ENCODE results near the gene P3R3URF. TPM values are rescaled to one million over a fixed set of nuclear protein-coding genes. Genes with fewer than 3 reads are reported as not detected.
A peak's percentile ranks its signal among the peaks of the same experiment; 100 is the strongest.

Gene P3R3URF
- total and polyA plus RNA-seq, 9 of the 15 experiments (the other 6 are each of a cell fraction or from before 2014, with no cell fraction given), result not detected

DNA sequence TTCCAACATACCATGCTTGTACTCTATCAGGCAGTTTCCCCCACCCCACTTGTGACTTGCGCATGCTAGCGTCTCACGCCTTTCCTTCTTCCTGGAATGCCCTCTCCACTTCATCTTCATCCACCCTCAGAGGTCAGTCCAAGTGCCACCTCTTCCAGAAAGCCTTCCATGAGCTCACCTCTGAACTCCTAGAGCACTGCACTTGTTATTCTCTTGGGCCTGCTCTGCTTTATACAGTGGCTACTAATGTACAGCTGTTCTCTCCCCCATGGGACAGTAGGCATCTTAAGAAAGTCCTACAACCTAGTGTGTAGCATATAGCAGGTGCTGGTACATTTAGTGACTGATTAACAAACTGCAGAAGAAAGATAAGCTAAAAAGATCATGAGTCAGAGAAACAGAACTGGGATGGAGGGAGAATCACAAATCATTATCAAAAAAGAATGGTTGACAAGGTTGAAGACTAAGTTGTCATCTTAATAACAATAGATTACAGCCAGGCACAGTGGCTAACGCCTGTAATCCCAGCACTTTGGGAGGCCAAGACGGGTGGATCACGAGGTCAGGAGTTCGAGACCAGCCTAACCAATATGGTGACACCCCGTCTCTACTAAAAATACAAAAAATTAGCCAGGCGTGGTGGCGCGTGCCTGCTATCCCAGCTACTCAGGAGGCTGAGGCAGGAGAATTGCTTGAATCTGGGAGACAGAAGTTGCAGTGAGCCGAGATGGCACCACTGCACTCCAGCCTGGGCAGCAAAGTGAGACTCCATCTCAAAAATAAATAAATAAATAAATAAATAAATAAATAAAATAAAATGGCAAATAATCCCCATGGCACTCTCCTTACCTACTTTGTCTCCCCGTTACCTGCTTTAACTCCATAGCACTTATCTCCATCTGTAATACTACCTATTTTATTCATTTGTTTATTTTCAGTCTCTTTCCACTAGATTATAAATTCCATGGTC is 17.7 kb downstream of the P3R3URF start:
- no peaks in the 10 kb centered on the region for H4K20me1 ChIP-seq (replicated peaks; ENCODE audit: control insufficient read depth, insufficient read depth, low read length)
- intact Hi-C loops (cut with micrococcal nuclease), result loop anchor here (1.0 kb wide), 1 partner anchor 25 kb away; no protein-coding TSS in a partner anchor
- TF ChIP-seq, protein P1, sequence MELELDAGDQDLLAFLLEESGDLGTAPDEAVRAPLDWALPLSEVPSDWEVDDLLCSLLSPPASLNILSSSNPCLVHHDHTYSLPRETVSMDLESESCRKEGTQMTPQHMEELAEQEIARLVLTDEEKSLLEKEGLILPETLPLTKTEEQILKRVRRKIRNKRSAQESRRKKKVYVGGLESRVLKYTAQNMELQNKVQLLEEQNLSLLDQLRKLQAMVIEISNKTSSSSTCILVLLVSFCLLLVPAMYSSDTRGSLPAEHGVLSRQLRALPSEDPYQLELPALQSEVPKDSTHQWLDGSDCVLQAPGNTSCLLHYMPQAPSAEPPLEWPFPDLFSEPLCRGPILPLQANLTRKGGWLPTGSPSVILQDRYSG (tag; conservative IDR thresholded peaks at IDR 0.05; ENCODE audit: low read depth), result no peak
- TF ChIP-seq RBM22 (IDR thresholded peaks at IDR 0.05; ENCODE audit: low read depth, low read length, poor library complexity, severe bottlenecking) (no peak), ZNF143 (CRISPR knock-in tag; IDR thresholded peaks at IDR 0.05) (no peak), MXI1 (IDR thresholded peaks at IDR 0.05; ENCODE audit: low read depth, low read length) (peak; percentile 66; the same call in 1 of the 2 replicates), SMARCA5 (IDR thresholded peaks at IDR 0.05) (peak; percentile 98), SREBF1 (IDR thresholded peaks at IDR 0.05; ENCODE audit: borderline replicate concordance, low read depth, low read length) (no peak), ZNF277 (CRISPR knock-in tag; IDR thresholded peaks at IDR 0.05; ENCODE audit: borderline replicate concordance) (no peak), THRB (CRISPR knock-in tag; conservative IDR thresholded peaks at IDR 0.05) (no peak), ZNF3 (CRISPR knock-in tag; IDR thresholded peaks at IDR 0.05) (no peak), TCF7 (IDR thresholded peaks at IDR 0.05; ENCODE audit: borderline replicate concordance) (peak; percentile 41; the same call in 1 of the 2 replicates), POLR3G (IDR thresholded peaks at IDR 0.05; ENCODE audit: extremely low read depth, insufficient read length, insufficient replicate concordance) (no peak), XRCC3 (IDR thresholded peaks at IDR 0.05) (no peak), CCNT2 (IDR thresholded peaks at IDR 0.05; ENCODE audit: borderline replicate concordance, extremely low read depth, insufficient read length, low read depth, low read length) (peak; percentile 87), DMBX1 (CRISPR knock-in tag; IDR thresholded peaks at IDR 0.05; ENCODE audit: borderline replicate concordance) (peak; percentile 93), POLR3A (IDR thresholded peaks at IDR 0.05; ENCODE audit: borderline replicate concordance, extremely low read depth, insufficient read depth, insufficient read length) (peak; percentile 67), ZFX (CRISPR knock-in tag; IDR thresholded peaks at IDR 0.05) (peak; percentile 57), ERF (CRISPR knock-in tag; IDR thresholded peaks at IDR 0.05) (no peak)

More for the DNA sequence above, 17.7 kb downstream of the P3R3URF start:
- FAIRE-seq (peak; percentile 88), ATAC-seq (peak; percentile 94), DNase-seq (ENCODE audit: extremely low read depth in 1 of 4, low spot score in 3 of 4) (peak; percentile 88 to 93 (median 90))
- no peak overlapping the region; the same call in 1 of the 2 replicates for H2AFZ ChIP-seq (ENCODE audit: low read depth, low read length)
- BruUV-seq (replicated peaks), result TSS peak; percentile 100
- no peaks in the 10 kb centered on the region for H3K36me3 ChIP-seq (ENCODE audit: control insufficient read depth, insufficient read depth, low read length)
- peak overlapping the region; percentile 60 for H3K4me2 ChIP-seq (ENCODE audit: insufficient read depth, low read length)
- 7% methylated on average over 13 of the region's 13 CpGs for WGBS (ENCODE audit: insufficient coverage, low coverage, missing lambda C conversion rate)
- peaks cover 36 to 42% of the 10 kb centered on the region in 2 experiments for H3K4me1 ChIP-seq (replicated peaks in 1 of 2; ENCODE audit: control insufficient read depth in 2 of 2, insufficient read depth in 2 of 2, low read length in 2 of 2)
- no peaks in the 10 kb centered on the region for H3K9me1 ChIP-seq (ENCODE audit: control insufficient read depth, insufficient read depth, low read length)
- no peaks in the 10 kb centered on the region for H3K79me2 ChIP-seq (ENCODE audit: control insufficient read depth, insufficient read depth, low read length)
- in situ Hi-C loops (cut with MboI), result no loop called here
- POLR2A ChIA-PET, result interaction anchor here (0.5 to 2.7 kb wide), 22 partner anchors 8 to 1437 kb away, joined by 3 to 15 read pairs (median 4); partner anchors contain the start of genes PIK3R3 and PRDX1
- peaks cover 4 to 7% of the 10 kb centered on the region in 2 experiments for H3K27me3 ChIP-seq (ENCODE audit: control insufficient read depth in 2 of 2, insufficient read depth in 2 of 2, low read length in 2 of 2)
- peak overlapping the region; percentile 42; the same call in 1 of the 3 replicates for H3K27ac ChIP-seq (ENCODE audit: extremely low read depth, low read depth, low read length)
- peak overlapping the region in 1 of 2 experiments; percentile 12; a peak in 1 of 4 replicates for H3K9ac ChIP-seq (ENCODE audit: insufficient read depth in 1 of 2, low read depth in 2 of 2, low read length in 2 of 2)
- no peak overlapping the region for H3K4me3 ChIP-seq
- 0 out of 2 replicates have a peak, but pooled peaks cover 3% of the 10 kb centered on the region for H3K9me3 ChIP-seq (replicated peaks; ENCODE audit: control insufficient read depth, insufficient read depth, low read depth, low read length)
- CTCF ChIA-PET (ENCODE audit: low intra/inter-chr PET ratio), result no interaction called here
